Duodenal mucosa (tissue), 2 donors: Measurements from ENCODE around the gene ADRA2C.

Experiments used
- H3K27ac ChIP-seq: one replicate; pipeline ENCODE4 v1.7.0; 2013; ENCODE audit warnings: low read depth, low read length
- H3K27me3 ChIP-seq, 2 donors: one replicate each; pipeline ENCODE4 v1.7.0; 2013; ENCODE audit warnings: low read length in 2 of 2, control low read depth in 1 of 2; ENCODE audit not compliant: insufficient read depth in 2 of 2, control insufficient read depth in 1 of 2
- H3K36me3 ChIP-seq, 2 donors: one replicate each; pipeline ENCODE4 v1.7.0; 2013; ENCODE audit warnings: low read length in 2 of 2, control low read depth in 1 of 2; ENCODE audit not compliant: insufficient read depth in 2 of 2, control insufficient read depth in 1 of 2
- H3K4me1 ChIP-seq, 2 donors: one replicate each; pipeline ENCODE4 v1.7.0; 2013; ENCODE audit warnings: low read length in 2 of 2, control low read depth in 1 of 2; ENCODE audit not compliant: insufficient read depth in 2 of 2, control insufficient read depth in 1 of 2
- H3K4me3 ChIP-seq, 2 donors: one replicate each; pipeline ENCODE4 v1.7.0; 2013; ENCODE audit warnings: low read length in 2 of 2, low read depth in 1 of 2
- H3K9ac ChIP-seq, 2 donors: one replicate each; pipeline ENCODE4 v1.7.0; 2013; ENCODE audit warnings: low read length in 2 of 2, low read depth in 1 of 2
- H3K9me3 ChIP-seq, 2 donors: one replicate each; pipeline ENCODE4 v1.7.0; 2013; ENCODE audit warnings: low read length in 2 of 2, control low read depth in 1 of 2; ENCODE audit not compliant: control insufficient read depth in 1 of 2

The ADRA2C gene

GRCh38 chr4:3745886-3746656 is 20.1 kb upstream of the ADRA2C start:
- H3K4me1 ChIP-seq, result no peaks in the 10 kb centered on the region
- H3K27me3 ChIP-seq, result peaks cover 16 to 27% of the 10 kb centered on the region in 2 donors
- H3K27ac ChIP-seq, result no peak overlapping the region

GRCh38 chr4:3746701-3747580 is 19.2 kb upstream of the ADRA2C start:
- Histone ChIP-seq H3K9me3 (peaks cover 6 to 7% of the 10 kb centered on the region in 2 donors), H3K36me3 (no peaks in the 10 kb centered on the region), H3K4me3 (no peak overlapping the region), H3K27ac (no peak overlapping the region), H3K4me1 (no peaks in the 10 kb centered on the region), H3K9ac (no peak overlapping the region), H3K27me3 (peaks cover 14 to 29% of the 10 kb centered on the region in 2 donors)

More at GRCh38 chr4:3745886-3746656, 20.1 kb upstream of the ADRA2C start:
- peaks cover 6 to 7% of the 10 kb centered on the region in 2 donors for H3K9me3 ChIP-seq
- H3K36me3 ChIP-seq, result no peaks in the 10 kb centered on the region
- no peak overlapping the region for H3K4me3 ChIP-seq
- H3K9ac ChIP-seq, result no peak overlapping the region

- peaks cover 14 to 28% of the 10 kb centered on the region in 2 donors for H3K27me3 ChIP-seq
Observed at GRCh38 chr4:3747581-3747904, 18.6 kb upstream of the ADRA2C start.

GRCh38 chr4:3748136-3748898 is 17.9 kb upstream of the ADRA2C start:
- no peak overlapping the region for H3K27ac ChIP-seq
- no peak overlapping the region for H3K9ac ChIP-seq
- no peak overlapping the region for H3K4me3 ChIP-seq
- H3K27me3 ChIP-seq, result peaks cover 16 to 22% of the 10 kb centered on the region in 2 donors
- no peaks in the 10 kb centered on the region for H3K9me3 ChIP-seq
- H3K36me3 ChIP-seq, result no peaks in the 10 kb centered on the region
- no peaks in the 10 kb centered on the region for H3K4me1 ChIP-seq

More at GRCh38 chr4:3747581-3747904, 18.6 kb upstream of the ADRA2C start:
- no peaks in the 10 kb centered on the region for H3K36me3 ChIP-seq
- no peak overlapping the region for H3K27ac ChIP-seq
- peaks cover 3 to 4% of the 10 kb centered on the region in 2 donors for H3K9me3 ChIP-seq
- H3K4me3 ChIP-seq, result no peak overlapping the region
- no peaks in the 10 kb centered on the region for H3K4me1 ChIP-seq
- H3K9ac ChIP-seq, result no peak overlapping the region

GRCh38 chr4:3749081-3749480 is 17.1 kb upstream of the ADRA2C start:
- no peaks in the 10 kb centered on the region for H3K9me3 ChIP-seq
- no peaks in the 10 kb centered on the region for H3K4me1 ChIP-seq
- H3K36me3 ChIP-seq, result no peaks in the 10 kb centered on the region
- H3K27me3 ChIP-seq, result peaks cover 15 to 22% of the 10 kb centered on the region in 2 donors
- no peak overlapping the region for H3K27ac ChIP-seq
- no peak overlapping the region for H3K9ac ChIP-seq
- H3K4me3 ChIP-seq, result no peak overlapping the region

GRCh38 chr4:3750334-3750733 is 15.9 kb upstream of the ADRA2C start:
- H3K36me3 ChIP-seq, result no peaks in the 10 kb centered on the region
- no peak overlapping the region for H3K4me3 ChIP-seq
- H3K9me3 ChIP-seq, result no peaks in the 10 kb centered on the region
- H3K27ac ChIP-seq, result no peak overlapping the region
- H3K27me3 ChIP-seq, result peaks cover 7 to 14% of the 10 kb centered on the region in 2 donors
- H3K4me1 ChIP-seq, result no peaks in the 10 kb centered on the region
- no peak overlapping the region for H3K9ac ChIP-seq

- H3K36me3 ChIP-seq, result no peaks in the 10 kb centered on the region
- no peaks in the 10 kb centered on the region for H3K4me1 ChIP-seq
- H3K9me3 ChIP-seq, result peaks cover 0 to 2% of the 10 kb centered on the region in 2 donors
- H3K27me3 ChIP-seq, result peaks cover 3 to 8% of the 10 kb centered on the region in 2 donors
- no peak overlapping the region for H3K27ac ChIP-seq
- no peak overlapping the region for H3K9ac ChIP-seq
- no peak overlapping the region for H3K4me3 ChIP-seq
Observed at GRCh38 chr4:3752022-3752421, 14.2 kb upstream of the ADRA2C start.

GRCh38 chr4:3753726-3754412 is 12.3 kb upstream of the ADRA2C start:
- Histone ChIP-seq H3K36me3 (no peaks in the 10 kb centered on the region), H3K9ac (no peak overlapping the region), H3K27ac (no peak overlapping the region), H3K4me1 (no peaks in the 10 kb centered on the region), H3K9me3 (peaks cover 0 to 2% of the 10 kb centered on the region in 2 donors), H3K4me3 (no peak overlapping the region), H3K27me3 (peaks cover 3 to 7% of the 10 kb centered on the region in 2 donors)

- Histone ChIP-seq H3K27me3 (peaks cover 3 to 7% of the 10 kb centered on the region in 2 donors), H3K9me3 (peaks cover 0 to 2% of the 10 kb centered on the region in 2 donors), H3K4me3 (no peak overlapping the region), H3K36me3 (no peaks in the 10 kb centered on the region), H3K9ac (no peak overlapping the region), H3K27ac (no peak overlapping the region), H3K4me1 (no peaks in the 10 kb centered on the region)
Observed at GRCh38 chr4:3756343-3757059, 9.7 kb upstream of the ADRA2C start.
